Measurements from ENCODE around the gene CAMSAP2.
"Not testable (repeated sequence)": the region's sequence is repeated elsewhere in the genome, so short reads cannot be mapped to it uniquely, and the experiment has no call there.

Gene CAMSAP2

GRCh38 chr1:200744143-200744542, 5.5 kb downstream of the CAMSAP2 start:
- Histone ChIP-seq H3K27ac (no peak overlapping the region), H3K4me1 (peaks cover 23 to 40% (median 27%) of the 10 kb centered on the region in 10 experiments), H3K9ac (no peak overlapping the region), H3K36me3 (peaks cover 0 to 28% (median 4%) of the 10 kb centered on the region in 11 experiments; a peak in 8 of 22 replicates), H3K4me3 (no peak overlapping the region), H3K27me3 (no peaks in the 10 kb centered on the region), H4K20me1 (peaks cover 5 to 82% (median 11%) of the 10 kb centered on the region in 11 experiments; a peak in 15 of 22 replicates), H3K4me2 (peak overlapping the region in 6 of 11 experiments; percentile 2 to 47 (median 26); a peak in 4 of 22 replicates), H3K9me3 (replicated peaks in 1 of 11) (peaks cover 0 to 5% (median 0%) of the 10 kb centered on the region in 11 experiments; a peak in 1 of 22 replicates)
- TF ChIP-seq Cebpa-rat (IDR thresholded peaks at IDR 0.05) = no peak

GRCh38 chr1:200749090-200749489, 10.4 kb downstream of the CAMSAP2 start:
- H3K27ac ChIP-seq = no peak overlapping the region
- H3K4me2 ChIP-seq = no peak overlapping the region
- no peaks in the 10 kb centered on the region for H3K27me3 ChIP-seq
- peaks cover 4 to 43% (median 8%) of the 10 kb centered on the region in 11 experiments; a peak in 12 of 22 replicates for H3K36me3 ChIP-seq
- peaks cover 0 to 5% (median 0%) of the 10 kb centered on the region in 11 experiments; a peak in 1 of 22 replicates for H3K9me3 ChIP-seq (replicated peaks in 1 of 11)
- no peak for TF ChIP-seq Cebpa-rat (IDR thresholded peaks at IDR 0.05)
- H3K4me1 ChIP-seq = peaks cover 0 to 7% (median 3%) of the 10 kb centered on the region in 10 experiments; a peak in 6 of 20 replicates
- H4K20me1 ChIP-seq = peaks cover 0 to 71% (median 0%) of the 10 kb centered on the region in 11 experiments; a peak in 10 of 22 replicates
- H3K4me3 ChIP-seq = no peak overlapping the region
- no peak overlapping the region for H3K9ac ChIP-seq

GRCh38 chr1:200750749-200751148, 12.1 kb downstream of the CAMSAP2 start:
- Histone ChIP-seq H3K4me1 (peaks cover 0 to 10% (median 2%) of the 10 kb centered on the region in 10 experiments; a peak in 9 of 20 replicates), H3K36me3 (peaks cover 4 to 43% (median 8%) of the 10 kb centered on the region in 11 experiments; a peak in 12 of 22 replicates), H4K20me1 (peaks cover 0 to 73% (median 0%) of the 10 kb centered on the region in 11 experiments; a peak in 9 of 22 replicates)
- H3K27me3 ChIP-seq; H3K9ac ChIP-seq; H3K9me3 ChIP-seq (replicated peaks in 1 of 11); H3K27ac ChIP-seq; H3K4me3 ChIP-seq; H3K4me2 ChIP-seq: not testable (repeated sequence)

- Histone ChIP-seq H3K9me3 (replicated peaks in 1 of 11) (peaks cover 0 to 5% (median 0%) of the 10 kb centered on the region in 11 experiments; a peak in 1 of 22 replicates), H3K4me3 (no peak overlapping the region), H3K4me2 (no peak overlapping the region), H3K9ac (no peak overlapping the region), H4K20me1 (peaks cover 0 to 78% (median 0%) of the 10 kb centered on the region in 11 experiments; a peak in 9 of 22 replicates), H3K27me3 (no peaks in the 10 kb centered on the region), H3K36me3 (peaks cover 0 to 34% (median 7%) of the 10 kb centered on the region in 11 experiments; a peak in 12 of 22 replicates), H3K4me1 (peaks cover 0 to 16% (median 4%) of the 10 kb centered on the region in 10 experiments; a peak in 9 of 20 replicates), H3K27ac (no peak overlapping the region)
- no peak for TF ChIP-seq Cebpa-rat (IDR thresholded peaks at IDR 0.05)
Measured at GRCh38 chr1:200751717-200752116, 13.0 kb downstream of the CAMSAP2 start.

GRCh38 chr1:200753650-200754198, 15.0 kb downstream of the CAMSAP2 start:
- no peaks in the 10 kb centered on the region for H3K9me3 ChIP-seq (replicated peaks in 1 of 11)
- peaks cover 0 to 78% (median 8%) of the 10 kb centered on the region in 11 experiments; a peak in 10 of 22 replicates for H4K20me1 ChIP-seq
- H3K4me2 ChIP-seq = no peak overlapping the region
- TF ChIP-seq Cebpa-rat (IDR thresholded peaks at IDR 0.05) = no peak
- no peak overlapping the region for H3K4me3 ChIP-seq
- H3K4me1 ChIP-seq = peaks cover 0 to 16% (median 4%) of the 10 kb centered on the region in 10 experiments; a peak in 9 of 20 replicates
- H3K27me3 ChIP-seq = no peaks in the 10 kb centered on the region
- H3K9ac ChIP-seq = no peak overlapping the region
- no peak overlapping the region for H3K27ac ChIP-seq
- H3K36me3 ChIP-seq = peaks cover 0 to 25% (median 4%) of the 10 kb centered on the region in 11 experiments; a peak in 11 of 22 replicates

GRCh38 chr1:200755456-200755855, 16.8 kb downstream of the CAMSAP2 start:
- peaks cover 0 to 31% (median 2%) of the 10 kb centered on the region in 11 experiments; a peak in 5 of 22 replicates for H3K36me3 ChIP-seq
- no peaks in the 10 kb centered on the region for H3K9me3 ChIP-seq (replicated peaks in 1 of 11)
- no peak for TF ChIP-seq Cebpa-rat (IDR thresholded peaks at IDR 0.05)
- no peak overlapping the region for H3K4me3 ChIP-seq
- H4K20me1 ChIP-seq = peaks cover 0 to 80% (median 9%) of the 10 kb centered on the region in 11 experiments; a peak in 10 of 22 replicates
- peak overlapping the region in 5 of 11 experiments; percentile 7 to 46 (median 29); a peak in 7 of 22 replicates for H3K4me2 ChIP-seq
- no peak overlapping the region for H3K27ac ChIP-seq
- peaks cover 0 to 16% (median 4%) of the 10 kb centered on the region in 10 experiments; a peak in 9 of 20 replicates for H3K4me1 ChIP-seq
- no peak overlapping the region for H3K9ac ChIP-seq
- no peaks in the 10 kb centered on the region for H3K27me3 ChIP-seq

GRCh38 chr1:200762089-200762488, 23.4 kb downstream of the CAMSAP2 start:
- peaks cover 0 to 40% (median 5%) of the 10 kb centered on the region in 11 experiments; a peak in 9 of 22 replicates for H4K20me1 ChIP-seq
- H3K9ac ChIP-seq = no peak overlapping the region
- no peaks in the 10 kb centered on the region for H3K4me1 ChIP-seq
- no peak overlapping the region for H3K4me2 ChIP-seq
- no peaks in the 10 kb centered on the region for H3K9me3 ChIP-seq (replicated peaks in 1 of 11)
- TF ChIP-seq Cebpa-rat (IDR thresholded peaks at IDR 0.05) = no peak
- no peaks in the 10 kb centered on the region for H3K27me3 ChIP-seq
- peaks cover 23 to 79% (median 39%) of the 10 kb centered on the region in 11 experiments for H3K36me3 ChIP-seq
- no peak overlapping the region for H3K4me3 ChIP-seq
- no peak overlapping the region for H3K27ac ChIP-seq

- no peaks in the 10 kb centered on the region for H3K4me1 ChIP-seq
- H4K20me1 ChIP-seq = peaks cover 0 to 17% (median 0%) of the 10 kb centered on the region in 11 experiments; a peak in 2 of 22 replicates
- TF ChIP-seq Cebpa-rat (IDR thresholded peaks at IDR 0.05) = no peak
- peaks cover 0 to 8% (median 0%) of the 10 kb centered on the region in 11 experiments; a peak in 2 of 22 replicates for H3K9me3 ChIP-seq (replicated peaks in 1 of 11)
- no peak overlapping the region for H3K9ac ChIP-seq
- no peak overlapping the region for H3K4me3 ChIP-seq
- H3K27me3 ChIP-seq = no peaks in the 10 kb centered on the region
- no peak overlapping the region for H3K4me2 ChIP-seq
- no peak overlapping the region for H3K27ac ChIP-seq
- H3K36me3 ChIP-seq = peaks cover 30 to 93% (median 53%) of the 10 kb centered on the region in 11 experiments
Measured at GRCh38 chr1:200767321-200767720, 28.6 kb downstream of the CAMSAP2 start.

All from BLaER1 treated with 17β-estradiol and CSF1 and Interleukin-3, amounts not matched to agents 10 nM and 100 nM (cell line).